Hepatocyte (in vitro differentiated cells): Measurements from ENCODE around the gene TGIF2. TPM values are rescaled to one million over a fixed set of nuclear protein-coding genes. Genes with fewer than 3 reads are reported as not detected.
A peak's percentile ranks its signal among the peaks of the same experiment; 100 is the strongest.

ENCODE experiments used
- DNase-seq: peaks from one replicate; pipeline ENCODE4 v3.0.0-alpha.2; 2016; ENCODE audit warnings: low spot score
- H2AFZ ChIP-seq: fragments of 200-600 bp; sonication (generic); 2 replicates; pipeline ENCODE4 v1.6.0; 2016; ENCODE audit warnings: antibody characterized with exemption, mild to moderate bottlenecking
- H3K27ac ChIP-seq: fragments of 200-600 bp; sonication (generic); 2 replicates; pipeline ENCODE4 v1.5.1; 2016; ENCODE audit warnings: mild to moderate bottlenecking
- H3K27me3 ChIP-seq: fragments of 200-600 bp; sonication (generic); 2 replicates; pipeline ENCODE4 v1.6.1; 2016
- H3K36me3 ChIP-seq: fragments of 200-600 bp; sonication (generic); replicated peaks from 2 replicates; pipeline ENCODE4 v1.5.1; 2016; ENCODE audit warnings: low read depth; ENCODE audit not compliant: insufficient read depth
- H3K4me1 ChIP-seq: fragments of 200-600 bp; sonication (generic); 2 replicates; pipeline ENCODE4 v1.5.1; 2016; ENCODE audit warnings: mild to moderate bottlenecking, moderate library complexity; ENCODE audit not compliant: insufficient read depth
- H3K4me2 ChIP-seq: fragments of 200-600 bp; sonication (generic); 2 replicates; pipeline ENCODE4 v1.6.0; 2016
- H3K4me3 ChIP-seq: fragments of 200-600 bp; sonication (generic); 2 replicates; pipeline ENCODE4 v1.5.1; 2016; ENCODE audit warnings: mild to moderate bottlenecking
- H3K79me2 ChIP-seq: fragments of 200-600 bp; sonication (generic); 2 replicates; pipeline ENCODE4 v1.6.0; 2017; ENCODE audit warnings: mild to moderate bottlenecking
- H3K9me2 ChIP-seq: fragments of 200-600 bp; sonication (generic); replicated peaks from 2 replicates; pipeline ENCODE4 v1.6.0; 2017; ENCODE audit warnings: mild to moderate bottlenecking; ENCODE audit not compliant: insufficient read depth
- H3K9me3 ChIP-seq: fragments of 200-600 bp; sonication (generic); 2 replicates; pipeline ENCODE4 v1.5.1; 2016; ENCODE audit warnings: low read depth, mild to moderate bottlenecking
- H4K20me1 ChIP-seq: fragments of 200-600 bp; sonication (generic); 2 replicates; pipeline ENCODE4 v1.6.0; 2016; ENCODE audit warnings: mild to moderate bottlenecking; ENCODE audit not compliant: insufficient read depth, poor library complexity, severe bottlenecking
- EZH2 ChIP-seq: fragments of 200-600 bp; sonication (generic); IDR thresholded peaks from 2 replicates; pipeline ENCODE4 v1.6.1; 2016; ENCODE audit warnings: antibody characterized with exemption, mild to moderate bottlenecking, borderline replicate concordance
- EZH2phosphoT487 ChIP-seq: fragments of 200-600 bp; sonication (generic); IDR thresholded peaks from one replicate; pipeline ENCODE4 v1.6.1; 2018; ENCODE audit warnings: antibody characterized with exemption, mild to moderate bottlenecking, low read depth, moderate library complexity; ENCODE audit not compliant: unreplicated experiment, severe bottlenecking
- WGBS: methylation state at CpG from one replicate; pipeline ENCODE4 v1.1.6; 2016; ENCODE audit warnings: low lambda C conversion rate; ENCODE audit errors: missing lambda C conversion rate; 5-methylcytosine and 5-hydroxymethylcytosine counted together
- polyA plus RNA-seq: library from polyadenylated mRNA; unstranded; fragments of >200 nt; fragmentation: Nextera tagmentation; extraction: Ambion mirVana; gene quantifications from 2 replicates; pipeline ENCODE4 v1.2.1, GENCODE V29; 2016
- total RNA-seq: library from RNA; depleted of rRNA; stranded (reverse); fragments of >200 nt; gene quantifications from 2 replicates; pipeline ENCODE4 v1.2.3, GENCODE V29; 2014
- TF ChIP-seq, protein P1 (sequence below): fragments of 200-600 bp; sonication (generic); IDR thresholded peaks from 2 replicates; pipeline ENCODE4 v1.5.1; 2016; ENCODE audit warnings: antibody characterized with exemption, mild to moderate bottlenecking; ENCODE audit not compliant: poor library complexity

The TGIF2 gene
- total and polyA plus RNA-seq, 2 experiments from 2014 or later = 30.6 to 38.5 TPM

DNA sequence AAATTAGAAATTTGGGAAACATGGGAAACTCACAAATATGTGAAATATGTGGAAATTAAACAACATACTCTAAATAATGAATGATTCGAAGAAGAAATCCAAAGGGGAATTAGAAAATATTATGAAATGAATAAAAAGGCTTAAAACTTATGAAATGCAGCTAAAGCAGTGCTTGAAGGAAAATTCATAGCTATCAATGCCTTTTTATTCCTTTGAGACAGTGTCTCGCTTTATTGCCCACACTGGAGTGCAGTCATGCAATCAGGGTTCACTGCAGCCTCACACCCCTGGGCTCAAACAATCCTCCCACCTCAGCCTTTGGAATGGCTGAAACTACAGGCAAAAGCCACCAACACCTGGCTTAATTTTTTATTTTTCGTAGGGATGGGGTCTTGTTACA is 7.9 kb upstream of the TGIF2 start:
- H3K4me1 ChIP-seq = peaks cover 11% of the 10 kb centered on the region
- H3K36me3 ChIP-seq = no peaks in the 10 kb centered on the region
- H2AFZ ChIP-seq = no peak overlapping the region
- H3K27ac ChIP-seq = no peak overlapping the region
- H3K9me2 ChIP-seq = no peaks in the 10 kb centered on the region
- no peak for DNase-seq
- no peak overlapping the region for H3K4me3 ChIP-seq
- TF ChIP-seq EZH2phosphoT487 (no peak), EZH2 (no peak)
- TF ChIP-seq, protein P1, sequence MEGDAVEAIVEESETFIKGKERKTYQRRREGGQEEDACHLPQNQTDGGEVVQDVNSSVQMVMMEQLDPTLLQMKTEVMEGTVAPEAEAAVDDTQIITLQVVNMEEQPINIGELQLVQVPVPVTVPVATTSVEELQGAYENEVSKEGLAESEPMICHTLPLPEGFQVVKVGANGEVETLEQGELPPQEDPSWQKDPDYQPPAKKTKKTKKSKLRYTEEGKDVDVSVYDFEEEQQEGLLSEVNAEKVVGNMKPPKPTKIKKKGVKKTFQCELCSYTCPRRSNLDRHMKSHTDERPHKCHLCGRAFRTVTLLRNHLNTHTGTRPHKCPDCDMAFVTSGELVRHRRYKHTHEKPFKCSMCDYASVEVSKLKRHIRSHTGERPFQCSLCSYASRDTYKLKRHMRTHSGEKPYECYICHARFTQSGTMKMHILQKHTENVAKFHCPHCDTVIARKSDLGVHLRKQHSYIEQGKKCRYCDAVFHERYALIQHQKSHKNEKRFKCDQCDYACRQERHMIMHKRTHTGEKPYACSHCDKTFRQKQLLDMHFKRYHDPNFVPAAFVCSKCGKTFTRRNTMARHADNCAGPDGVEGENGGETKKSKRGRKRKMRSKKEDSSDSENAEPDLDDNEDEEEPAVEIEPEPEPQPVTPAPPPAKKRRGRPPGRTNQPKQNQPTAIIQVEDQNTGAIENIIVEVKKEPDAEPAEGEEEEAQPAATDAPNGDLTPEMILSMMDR = no peak
- no peaks in the 10 kb centered on the region for H4K20me1 ChIP-seq
- no peaks in the 10 kb centered on the region for H3K27me3 ChIP-seq
- WGBS = 98% methylated on average over 3 of the region's 3 CpGs
- H3K9me3 ChIP-seq = peaks cover 5% of the 10 kb centered on the region
- H3K4me2 ChIP-seq = no peak overlapping the region
- peaks cover 3% of the 10 kb centered on the region for H3K79me2 ChIP-seq

DNA sequence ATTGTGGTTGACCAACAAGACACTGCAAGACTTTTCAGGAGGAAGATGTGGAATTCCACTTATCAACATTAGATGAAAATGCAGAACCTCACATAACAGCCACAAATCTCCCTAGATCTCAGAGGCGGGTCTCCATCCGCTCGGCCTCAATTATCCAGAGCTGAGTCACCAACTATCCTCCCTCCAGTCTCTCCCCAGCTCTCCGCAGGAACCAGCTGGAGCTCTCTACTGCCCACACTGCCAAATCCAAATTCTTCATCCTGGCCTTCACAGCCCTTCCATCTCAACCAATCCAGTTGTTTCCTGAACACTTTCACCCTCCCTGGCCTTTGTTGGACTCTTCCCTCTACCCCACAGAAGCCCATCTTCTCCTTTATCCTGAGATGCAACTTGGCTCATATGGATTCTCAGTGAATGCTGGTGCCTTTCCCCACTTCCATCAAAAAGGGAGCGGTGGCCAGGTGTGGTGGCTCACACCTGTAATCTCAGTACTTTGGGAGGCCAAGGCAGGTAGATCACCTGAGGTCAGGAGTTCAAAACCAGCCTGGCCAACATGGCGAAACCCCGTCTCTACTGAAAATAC is 3.5 kb upstream of the TGIF2 start:
- DNase-seq = no peak
- Histone ChIP-seq H3K4me2 (no peak overlapping the region), H4K20me1 (no peaks in the 10 kb centered on the region), H3K9me3 (peaks cover 5% of the 10 kb centered on the region), H3K36me3 (no peaks in the 10 kb centered on the region), H2AFZ (no peak overlapping the region), H3K4me3 (no peak overlapping the region), H3K9me2 (no peaks in the 10 kb centered on the region), H3K4me1 (peaks cover 13% of the 10 kb centered on the region), H3K27ac (no peak overlapping the region), H3K79me2 (peaks cover 15% of the 10 kb centered on the region), H3K27me3 (no peaks in the 10 kb centered on the region)
- 74% methylated on average over 7 of the region's 7 CpGs for WGBS
- TF ChIP-seq, protein P1 = no peak
- TF ChIP-seq EZH2phosphoT487 (no peak), EZH2 (no peak)

DNA sequence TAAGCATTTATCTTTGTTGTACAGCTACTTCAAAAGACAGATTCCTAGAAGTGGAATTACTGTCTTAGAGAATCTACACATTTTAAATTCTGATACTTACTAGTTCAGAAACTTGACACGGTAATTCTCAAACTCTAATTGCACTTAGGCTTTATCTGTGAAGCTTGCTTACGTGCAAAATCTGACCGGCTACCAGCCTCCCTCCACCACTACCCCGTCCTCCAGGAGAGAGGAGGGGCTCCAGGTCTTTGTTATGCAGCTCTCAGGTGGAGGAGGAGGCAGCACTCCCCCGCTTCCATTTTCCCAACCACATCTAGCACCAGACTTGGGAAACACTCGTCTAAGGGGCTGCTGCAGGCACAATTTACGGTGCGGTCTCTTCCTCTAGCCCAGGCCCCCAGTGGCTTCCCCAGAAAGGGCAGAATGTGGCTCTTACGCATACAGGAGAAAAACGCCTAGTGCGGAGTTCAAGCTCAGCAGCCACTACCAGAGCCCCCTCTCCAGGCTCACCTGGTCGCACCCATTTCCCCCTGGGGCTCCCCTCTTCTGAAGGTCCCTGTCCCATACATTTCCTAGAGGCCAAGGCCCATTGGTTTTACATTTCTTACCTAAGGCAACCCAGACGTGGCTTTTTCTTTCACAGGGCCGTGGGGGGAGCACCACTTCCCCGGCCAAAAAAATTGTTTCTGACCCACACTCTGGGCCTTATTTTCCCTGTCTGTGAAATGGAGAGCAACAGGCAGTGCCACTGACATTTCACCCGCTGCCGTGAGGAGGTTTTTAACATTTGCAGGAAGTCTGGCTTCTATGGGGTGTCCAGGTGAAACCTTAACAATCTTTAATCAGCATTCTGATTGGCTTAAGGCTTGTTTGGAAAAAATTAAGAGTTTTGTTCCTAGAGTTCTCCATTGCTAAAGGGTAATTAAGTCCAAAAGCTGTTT is 1.6 kb upstream of the TGIF2 start:
- Histone ChIP-seq H3K27ac (peak overlapping the region; percentile 96), H4K20me1 (peaks cover 14% of the 10 kb centered on the region), H2AFZ (peak overlapping the region; percentile 68), H3K4me3 (no peak overlapping the region), H3K4me1 (peaks cover 27% of the 10 kb centered on the region), H3K9me3 (no peaks in the 10 kb centered on the region), H3K36me3 (no peaks in the 10 kb centered on the region), H3K79me2 (peaks cover 31% of the 10 kb centered on the region), H3K4me2 (peak overlapping the region; percentile 90), H3K9me2 (no peaks in the 10 kb centered on the region), H3K27me3 (no peaks in the 10 kb centered on the region)
- TF ChIP-seq EZH2 (no peak), EZH2phosphoT487 (no peak)
- TF ChIP-seq, protein P1 = no peak
- DNase-seq = peak; percentile 59
- 32% methylated on average over 17 of the region's 17 CpGs for WGBS
